HG02678 (cell line): Measurements from ENCODE around the gene RINT1.
"Not testable (repeated sequence)": the region's sequence is repeated elsewhere in the genome, so short reads cannot be mapped to it uniquely, and the experiment has no call there.

Source experiments
- ATAC-seq: cut with Tn5 transposase; IDR thresholded peaks from one replicate; pipeline ENCODE4 v1.9.1; 2021; ENCODE audit warnings: mild to moderate bottlenecking, moderate library complexity; ENCODE audit not compliant: unreplicated experiment

Gene RINT1

DNA sequence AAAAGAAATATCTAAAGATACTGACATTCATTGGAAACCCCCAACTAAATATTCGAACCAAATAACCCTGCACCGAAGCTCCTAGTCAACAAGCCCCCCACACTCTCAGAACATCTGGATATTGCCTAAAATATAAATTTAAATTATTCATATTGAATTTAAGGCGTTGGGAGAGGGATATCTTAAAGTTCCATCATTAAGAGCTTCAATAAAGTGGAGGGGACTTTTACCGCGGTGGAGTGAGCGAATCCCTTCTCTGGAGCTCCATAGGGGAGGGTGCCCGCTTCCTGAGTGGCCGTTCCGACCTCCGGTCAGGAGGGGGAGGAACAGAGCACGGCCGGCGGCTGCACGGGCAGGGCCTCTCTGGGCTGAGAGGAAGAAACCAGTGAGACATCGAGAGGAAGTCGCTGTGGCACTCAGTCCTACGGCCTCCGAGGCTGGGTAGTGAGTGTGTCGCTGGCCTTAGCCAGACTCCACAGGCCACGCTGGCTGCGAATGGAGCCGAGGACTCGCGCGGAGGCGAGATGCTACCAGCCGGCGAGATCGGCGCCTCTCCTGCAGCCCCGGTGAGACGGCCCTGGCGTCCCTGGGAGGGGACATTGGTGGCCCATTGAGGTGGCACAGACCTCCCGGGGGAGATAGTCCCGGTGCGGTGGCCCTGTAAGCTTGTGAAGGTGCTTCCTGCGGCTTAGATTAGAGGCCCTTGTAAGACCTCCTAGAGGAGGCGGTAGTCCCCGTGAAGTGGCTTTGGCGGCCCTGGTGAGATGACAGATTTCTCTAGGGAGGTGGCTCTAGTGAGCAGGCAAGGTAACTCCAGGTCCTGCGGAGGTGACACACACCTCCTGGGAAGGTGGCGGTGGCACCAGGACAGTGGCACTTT lies at the start of gene RINT1:
Gene RINT1, plus strand, starts transcription at position 410 of the 880 bp plus-strand sequence. Its CDS starts 115 bp downstream, at position 525.
- peak; percentile 96 for ATAC-seq

DNA sequence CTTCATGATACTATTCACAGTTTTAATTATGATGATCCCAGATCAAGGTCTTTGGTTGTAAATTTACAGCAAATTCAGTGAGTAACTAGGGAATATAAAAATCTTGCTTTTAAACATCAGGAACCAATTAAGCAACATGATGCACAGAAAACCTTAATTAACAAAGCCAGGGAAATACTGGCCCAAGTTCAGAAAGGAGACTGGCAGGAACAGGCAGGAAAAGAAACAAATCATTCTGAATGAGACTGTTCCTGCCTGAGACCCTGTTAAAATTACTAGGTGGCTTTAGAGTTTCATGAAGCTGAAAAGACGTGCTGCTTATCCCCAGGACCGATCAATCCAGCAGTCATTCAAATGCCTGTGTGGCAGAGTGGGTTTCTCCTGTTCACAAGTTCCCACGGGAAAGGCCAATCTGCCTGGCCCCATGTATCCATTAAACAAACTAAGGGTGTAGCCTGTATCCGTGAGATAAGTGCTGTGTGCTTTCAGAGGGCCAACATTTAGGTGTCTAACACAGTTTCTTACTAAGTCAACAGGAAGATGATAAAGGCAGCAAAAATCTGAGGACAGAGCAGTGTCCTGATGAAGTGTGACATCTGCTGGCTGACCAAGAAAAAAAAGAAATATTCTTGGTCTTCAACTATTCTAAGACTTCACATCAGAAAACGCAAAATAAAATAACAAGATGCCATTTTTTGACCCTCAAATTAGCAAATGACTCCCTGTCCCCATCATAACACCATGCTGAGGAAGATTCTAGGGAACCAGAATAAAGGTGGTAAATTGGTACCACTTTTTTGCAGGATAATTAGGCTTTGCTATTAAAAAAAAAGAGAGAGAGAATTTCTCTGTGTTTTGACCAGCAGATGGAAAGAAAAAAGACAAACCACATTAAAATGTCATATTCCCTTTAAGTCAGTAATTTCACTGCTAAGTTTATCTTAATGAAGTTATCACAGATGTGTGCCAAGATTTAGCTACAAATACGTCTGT lies 44.1 kb upstream of the RINT1 start:
- peak; percentile 43 for ATAC-seq

DNA sequence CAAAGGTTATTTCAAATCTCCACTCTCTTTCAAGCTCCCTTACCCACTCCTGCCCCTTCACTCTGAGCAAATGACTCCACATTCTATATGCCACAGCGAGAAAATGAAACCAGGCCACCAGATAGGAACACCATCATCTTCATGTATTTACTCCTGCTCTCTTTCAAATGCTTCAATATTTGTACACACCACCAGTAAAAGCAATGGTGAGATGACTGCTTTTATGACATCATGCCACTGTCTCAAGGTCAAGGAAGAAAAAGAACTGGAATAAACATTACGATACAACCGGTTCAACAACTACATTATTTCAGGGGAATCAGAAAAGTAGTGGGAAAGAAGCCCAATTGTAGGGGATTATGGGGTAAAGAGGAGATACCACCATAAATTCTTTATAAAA lies 42.6 kb upstream of the RINT1 start:
- ATAC-seq = no peak

DNA sequence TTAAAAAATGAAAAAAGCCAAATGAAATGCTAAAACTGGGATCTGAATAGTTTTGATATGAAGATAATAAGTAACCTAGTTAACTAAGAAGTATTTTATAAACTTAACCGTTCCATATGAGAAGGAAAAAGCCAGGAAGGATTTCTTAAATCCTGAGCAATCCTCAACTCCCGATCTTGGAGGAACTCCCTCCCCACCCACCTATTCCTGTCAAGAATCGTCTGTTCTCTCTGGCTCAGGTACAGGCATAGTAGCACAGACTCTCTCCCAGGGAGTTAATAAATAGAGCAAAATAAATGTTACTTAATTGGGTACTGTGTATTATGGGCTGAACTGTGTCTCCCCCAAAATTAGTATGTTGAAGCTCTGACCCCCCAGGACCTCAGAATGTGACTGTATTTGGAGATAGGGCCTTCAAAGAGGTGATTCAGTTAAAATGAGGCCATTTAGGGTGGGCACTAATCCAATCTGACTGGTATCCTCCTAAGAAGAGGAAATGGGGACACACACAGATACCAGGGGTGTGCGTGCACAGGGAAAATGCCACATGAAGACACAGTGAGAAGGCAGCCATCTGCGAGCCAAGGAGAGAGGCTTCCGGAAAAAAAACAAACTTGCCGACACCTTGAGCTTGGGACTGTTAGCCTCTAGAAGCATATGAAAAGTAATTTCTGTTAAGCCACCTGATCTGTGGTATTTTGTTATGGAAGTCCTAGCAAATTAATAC lies 38.6 kb upstream of the RINT1 start:
- ATAC-seq = no peak

DNA sequence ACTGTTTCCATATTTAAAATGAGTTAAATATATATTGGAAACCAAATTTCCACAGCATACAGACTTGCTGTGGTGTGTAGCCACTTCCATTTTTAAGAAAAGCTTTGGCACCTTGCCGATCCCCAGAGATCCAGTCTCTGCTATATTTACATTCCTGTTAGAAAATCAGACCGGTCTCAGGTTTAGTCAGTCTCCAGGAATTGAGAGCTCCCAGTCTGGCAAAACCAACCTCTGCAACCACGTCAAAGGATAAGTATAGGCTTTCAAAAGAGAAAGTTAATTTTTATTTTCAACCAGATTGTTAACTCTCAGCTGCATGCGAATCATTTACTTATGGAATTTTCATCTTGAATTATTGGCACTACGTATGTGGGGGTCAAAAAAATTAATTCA lies 38.1 kb upstream of the RINT1 start:
- ATAC-seq = no peak

DNA sequence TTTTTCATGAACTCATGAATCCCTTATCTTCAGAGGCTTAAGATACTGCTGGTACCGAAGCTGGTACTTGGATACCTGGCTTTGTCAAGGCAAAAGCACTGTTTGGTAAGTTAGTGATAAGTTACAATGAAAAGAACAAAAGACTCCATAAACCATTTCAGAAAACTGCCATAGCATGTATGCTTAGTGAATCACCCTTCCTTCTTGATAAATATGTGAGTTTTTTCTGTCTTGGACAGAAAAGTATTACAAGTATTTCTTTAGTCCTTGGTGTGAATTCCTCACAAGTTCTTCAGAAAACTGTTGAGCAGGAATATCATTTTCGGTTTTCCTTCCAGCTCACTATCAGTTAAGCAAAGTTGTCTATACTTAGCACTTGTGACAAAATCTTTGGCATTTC lies 35.5 kb upstream of the RINT1 start:
- ATAC-seq = no peak

DNA sequence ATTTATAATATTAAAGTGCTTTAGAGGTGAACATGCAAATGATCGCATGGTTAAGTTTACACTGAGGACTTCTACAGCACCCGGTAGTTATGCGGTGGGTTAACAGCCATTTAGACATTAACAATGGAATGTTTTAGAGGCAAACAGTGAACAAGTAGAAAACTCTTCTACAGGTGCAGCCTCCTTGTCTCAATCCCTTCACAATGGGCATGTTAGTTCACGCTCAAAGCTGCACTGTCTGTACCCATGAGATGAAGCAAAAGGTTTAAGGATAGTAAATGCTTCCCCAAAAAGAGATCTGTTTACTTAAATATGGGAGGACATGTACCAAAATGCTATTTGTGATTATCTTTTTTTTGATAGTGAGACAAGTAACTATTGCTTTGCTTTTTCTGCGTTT lies 35.0 kb upstream of the RINT1 start:
- ATAC-seq = no peak

DNA sequence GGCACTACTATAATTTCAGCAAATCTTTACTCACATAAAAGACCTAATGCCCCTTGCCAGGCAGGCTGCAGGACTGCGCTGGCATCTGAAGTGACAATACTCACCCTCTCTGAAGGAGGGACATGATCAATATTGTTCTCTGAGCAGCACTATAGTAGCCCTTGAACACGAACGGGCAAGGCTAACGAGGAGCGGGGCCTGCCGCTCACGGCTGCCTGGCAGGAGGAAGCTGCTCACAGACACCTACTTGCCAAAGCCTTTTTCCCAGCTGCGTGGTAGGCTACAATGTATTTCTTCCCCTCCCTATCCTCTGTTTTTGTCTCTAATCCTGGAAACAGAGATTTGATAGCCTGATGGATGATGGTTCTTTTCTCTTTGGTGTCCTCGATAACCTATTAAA lies 29.8 kb upstream of the RINT1 start:
- ATAC-seq = no peak

DNA sequence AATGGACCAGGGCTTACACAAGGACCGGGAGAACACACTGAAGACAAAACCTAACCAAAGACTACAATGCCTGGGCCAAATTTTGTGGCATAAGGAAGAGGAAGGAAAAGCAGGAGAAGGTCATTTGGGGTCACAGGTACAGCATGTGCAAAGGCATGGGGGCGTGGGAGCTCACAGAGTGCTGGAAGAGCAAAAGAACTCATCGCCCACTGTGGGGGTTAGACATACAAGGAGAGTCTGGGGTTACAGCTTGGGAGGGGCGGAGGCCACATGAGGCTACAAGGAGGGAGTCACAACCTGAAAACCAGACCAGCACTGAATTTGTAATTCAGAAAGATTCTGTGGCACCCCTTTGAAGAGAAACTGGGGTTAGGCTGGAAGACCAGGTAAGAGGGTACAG lies 19.6 kb upstream of the RINT1 start:
- no peak for ATAC-seq

DNA sequence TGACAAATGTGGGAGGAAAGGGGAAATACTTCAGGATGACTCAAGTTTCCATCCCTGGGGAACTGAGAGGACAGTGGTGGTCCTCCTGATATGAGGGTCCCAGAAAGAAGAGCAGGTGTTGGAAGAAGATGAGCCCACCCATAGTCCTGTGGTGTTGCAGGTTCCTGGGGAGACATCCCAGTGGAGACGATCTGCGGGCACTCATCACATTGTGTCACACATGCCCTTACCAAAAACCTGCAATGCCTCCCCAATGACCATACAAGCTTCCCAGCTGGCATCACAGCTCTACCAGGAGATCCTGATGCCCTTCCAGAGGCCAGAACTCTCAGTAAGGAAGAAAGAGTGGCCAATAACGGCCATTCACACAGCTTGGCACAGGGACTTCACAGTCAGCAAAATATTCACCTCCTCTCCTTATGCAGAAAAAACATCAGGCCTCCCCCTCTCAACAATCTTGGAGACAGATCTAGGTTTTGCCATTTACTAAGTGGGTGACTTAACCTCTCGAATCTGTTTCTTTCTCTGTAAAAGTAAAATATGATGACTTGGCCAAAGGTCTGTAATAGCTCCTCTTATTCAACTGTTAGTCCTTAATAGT lies 19.0 kb upstream of the RINT1 start:
- no peak for ATAC-seq

DNA sequence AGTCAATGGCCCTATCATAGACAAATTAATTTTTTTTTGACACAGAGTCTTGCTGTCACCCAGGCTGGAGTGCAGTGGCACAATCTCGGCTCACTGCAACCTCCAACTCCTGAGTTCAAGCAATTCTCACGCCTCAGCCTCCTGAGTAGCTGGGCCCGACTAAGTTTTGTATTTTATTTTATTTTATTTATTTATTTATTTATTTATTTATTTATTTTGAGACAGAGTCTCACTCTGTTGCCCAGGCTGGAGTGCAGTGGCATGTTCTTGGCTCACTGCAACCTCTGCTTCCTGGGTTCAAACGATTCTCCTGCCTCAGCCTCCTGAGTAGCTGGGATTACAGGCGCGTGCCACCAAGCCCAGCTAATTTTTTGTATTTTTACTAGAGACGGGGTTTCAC lies 16.4 kb upstream of the RINT1 start:
- not testable (repeated sequence) for ATAC-seq

DNA sequence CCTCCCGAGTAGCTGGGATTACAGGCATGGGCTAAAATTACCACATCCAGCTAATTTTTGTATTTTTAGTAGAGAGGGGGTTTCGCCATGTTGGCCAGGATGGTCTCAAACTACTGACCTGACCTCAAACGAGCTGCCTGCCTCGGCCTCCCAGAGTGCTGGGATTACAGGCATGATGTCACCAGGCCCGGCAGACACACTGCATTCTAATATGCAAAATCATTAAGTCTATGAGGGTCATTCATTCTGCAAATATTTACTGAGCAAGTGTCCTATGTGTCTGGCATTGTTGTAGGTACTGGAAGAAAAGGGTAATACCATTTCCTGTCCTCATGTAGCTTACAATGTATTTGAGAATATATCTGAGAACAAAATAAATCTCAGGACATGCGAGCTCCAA lies 12.6 kb upstream of the RINT1 start:
- no peak for ATAC-seq

DNA sequence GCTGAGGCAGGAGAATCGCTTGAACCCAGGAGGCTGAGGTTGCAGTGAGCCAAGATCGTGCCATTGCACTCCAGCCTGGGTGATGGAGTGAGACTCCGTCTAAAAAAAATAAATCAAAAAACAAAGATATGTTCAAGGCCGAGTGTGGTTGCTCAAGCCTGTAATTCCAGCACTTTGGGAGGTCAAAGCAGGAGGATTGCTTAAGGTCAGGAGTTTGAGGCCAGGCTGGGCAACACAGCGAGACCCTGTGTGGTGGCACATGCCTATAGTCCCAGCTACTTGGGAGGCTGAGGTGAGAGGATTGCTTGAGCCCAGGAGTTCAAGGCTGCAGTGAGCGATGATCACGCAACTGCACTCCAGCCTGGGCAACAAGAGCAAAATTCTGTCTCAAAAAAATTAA lies 11.4 kb upstream of the RINT1 start:
- not testable (repeated sequence) for ATAC-seq

DNA sequence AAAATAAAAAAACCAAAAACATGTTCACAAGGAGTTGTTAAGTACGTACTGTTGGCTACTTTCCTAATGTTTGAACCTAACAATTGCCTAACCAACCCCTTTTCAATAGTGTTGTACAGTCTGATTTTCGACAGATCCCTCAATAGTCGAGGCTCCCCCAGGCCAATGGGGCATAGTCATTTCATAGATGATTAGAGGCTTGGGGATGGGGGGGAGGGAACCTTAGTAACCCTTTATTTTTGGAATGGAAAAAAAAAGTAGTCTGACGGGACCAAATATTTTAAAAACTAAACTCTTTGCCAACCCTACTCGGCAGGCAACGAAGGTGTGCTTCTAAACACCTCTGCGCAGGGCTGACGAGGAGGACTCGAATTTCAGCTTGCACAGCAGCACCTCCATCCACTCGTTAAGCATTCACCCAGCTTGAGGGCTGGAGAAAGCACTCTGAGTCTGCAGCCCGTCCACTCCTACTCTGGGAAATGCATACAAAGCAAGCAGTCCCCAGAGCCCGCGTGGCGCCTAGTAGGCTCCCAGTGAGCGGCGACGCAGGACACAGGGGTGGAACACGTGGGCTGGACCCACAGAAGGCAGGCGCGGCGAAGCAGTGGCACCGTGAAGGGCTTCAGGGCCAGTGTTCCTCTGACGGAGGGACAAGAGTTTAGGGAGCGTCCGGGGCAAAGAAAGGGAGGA lies 10.8 kb upstream of the RINT1 start:
- peak; percentile 42 for ATAC-seq

DNA sequence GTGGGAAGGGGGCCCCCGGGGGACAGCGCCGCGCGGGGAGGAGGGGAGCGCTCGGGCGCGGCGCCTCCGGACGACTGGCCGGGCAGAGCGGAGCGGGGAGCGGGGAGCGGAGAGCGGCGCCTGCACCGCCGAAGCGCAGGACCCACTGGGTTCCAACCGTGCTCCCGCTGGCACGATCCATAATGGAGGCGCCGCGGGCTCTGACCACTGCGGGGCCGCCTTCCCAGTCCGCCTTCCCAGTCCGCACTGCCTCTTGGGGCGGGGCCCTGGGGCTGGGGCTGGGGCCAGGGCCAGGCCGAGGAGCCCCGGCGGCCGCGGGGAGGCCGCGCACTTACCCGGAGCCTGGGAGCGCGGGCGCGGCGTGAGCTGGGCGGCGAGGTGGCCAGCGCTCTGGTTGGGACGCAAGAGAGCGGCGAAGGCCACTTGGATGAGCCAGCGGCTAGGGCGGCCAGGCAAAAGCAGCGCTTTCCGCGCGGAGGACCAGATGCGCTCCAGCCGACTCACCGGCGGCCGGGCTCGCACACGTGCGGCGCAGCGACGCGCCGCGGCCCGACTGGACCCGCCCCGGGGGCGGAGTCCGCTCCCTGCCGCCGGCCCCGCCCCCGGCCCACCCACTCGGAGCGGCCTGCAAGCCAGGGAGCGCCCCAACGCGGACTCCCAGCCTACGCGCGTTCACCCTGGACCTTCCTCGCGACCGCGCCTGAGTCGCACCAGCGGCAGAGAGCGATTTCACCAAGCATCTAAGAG lies 10.1 kb upstream of the RINT1 start, which contains the start of gene PUS7:
Gene PUS7, minus strand, starts transcription at position 555 of the 747 bp plus-strand sequence. CDS start 13,759 bp downstream, outside the sequence.
- peak; percentile 86 for ATAC-seq

DNA sequence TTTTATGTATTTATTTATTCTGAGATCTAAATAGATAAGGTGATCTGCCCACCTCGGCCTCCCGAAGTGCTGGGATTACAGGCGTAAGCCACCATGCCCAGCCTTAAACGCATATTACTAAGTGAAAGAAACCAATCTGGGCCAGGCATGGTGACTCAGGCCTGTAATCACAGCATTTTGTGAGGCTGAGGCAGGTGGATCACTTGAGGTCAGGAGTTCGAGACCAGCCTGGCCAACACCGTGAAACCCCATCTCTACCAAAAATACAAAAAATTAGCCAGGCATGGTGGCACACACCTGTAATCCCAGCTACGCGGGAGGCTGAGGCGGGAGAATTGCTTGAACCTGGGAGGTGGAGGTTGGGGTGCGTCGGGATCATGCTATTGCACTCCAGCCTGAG lies 7.6 kb upstream of the RINT1 start:
- not testable (repeated sequence) for ATAC-seq

DNA sequence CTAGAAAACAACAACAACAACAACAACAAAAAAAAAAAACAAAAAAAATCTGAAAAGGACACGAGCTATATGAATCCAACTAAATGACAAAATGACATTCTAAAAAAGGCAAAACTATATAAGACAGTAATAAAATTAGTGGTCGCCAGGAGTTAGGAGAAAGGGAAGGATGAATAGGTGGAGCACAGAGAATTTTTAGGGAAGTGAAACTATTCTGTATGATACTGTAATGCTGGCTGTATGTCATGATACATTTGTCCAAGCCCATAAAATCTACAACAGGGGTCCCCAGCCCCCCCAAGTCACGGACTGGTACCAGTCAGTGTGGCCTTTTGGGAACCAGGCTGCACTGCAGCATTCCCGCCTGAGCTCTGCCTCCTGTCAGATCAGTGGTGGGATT lies 7.2 kb upstream of the RINT1 start:
- no peak for ATAC-seq

DNA sequence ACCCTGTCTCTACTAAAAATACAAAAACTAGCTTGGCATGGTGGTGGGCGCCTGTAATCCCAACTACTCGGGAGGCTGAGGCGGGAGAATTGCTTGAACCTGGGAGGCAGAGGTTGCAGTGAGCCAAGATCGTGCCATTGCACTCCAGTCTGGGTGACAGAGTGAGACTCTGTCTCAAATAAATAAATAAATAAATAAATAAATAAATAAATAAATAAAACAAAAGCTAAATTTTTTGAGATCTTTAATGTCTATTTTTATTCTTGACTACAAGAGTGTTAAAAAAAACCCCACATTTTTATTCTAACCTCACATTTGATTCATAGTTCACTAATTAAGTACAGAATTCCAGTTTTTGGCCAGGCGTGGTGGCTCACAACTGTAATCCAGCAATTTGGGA lies 4.3 kb upstream of the RINT1 start:
- not testable (repeated sequence) for ATAC-seq

DNA sequence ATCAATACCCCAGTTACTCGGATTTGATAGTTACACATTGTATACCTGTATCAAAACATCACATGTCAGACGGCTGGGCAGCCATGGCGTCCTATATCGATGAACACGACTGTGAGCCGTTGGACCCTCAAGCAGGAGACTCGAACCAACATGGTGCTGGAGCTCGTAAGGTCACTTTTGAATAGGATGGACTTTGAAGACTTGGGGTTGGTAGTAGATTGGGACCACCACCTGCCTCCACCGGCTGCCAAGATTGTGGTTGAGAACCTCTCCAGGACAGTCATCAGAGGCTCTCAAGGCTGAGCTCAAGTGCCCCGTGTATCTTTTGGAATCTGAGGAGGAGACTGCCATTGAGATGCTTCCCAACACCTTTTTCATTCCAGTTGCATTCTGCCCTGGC lies 1.9 kb upstream of the RINT1 start:
- ATAC-seq = no peak
